Stimulated activated CD8-positive, alpha-beta memory T cell treated with anti-CD3 and anti-CD28 coated beads, Interleukin-7, amount 100 ng/mL, for 1 hour (primary cell): ENCODE measurements around the gene POU2F2.

Experiments
- DNase-seq, 2 donors: peaks; one replicate each; pipeline ENCODE4 v3.0.0-alpha.2; 2020; ENCODE audit warnings: low read depth in 2 of 2

Gene POU2F2

GRCh38 chr19:42125536-42125935 lies 6.7 kb downstream of the POU2F2 start:
- no peak for DNase-seq

GRCh38 chr19:42124386-42124901 lies 7.8 kb downstream of the POU2F2 start:
- no peak for DNase-seq

GRCh38 chr19:42123765-42124164 lies 8.5 kb downstream of the POU2F2 start:
- no peak for DNase-seq

- DNase-seq, result peak; percentile 20 to 31
These were observed 9.3 kb downstream of the POU2F2 start for GRCh38 chr19:42122691-42123607.

- DNase-seq, result peak; percentile 50 to 56
These were observed 10.6 kb downstream of the POU2F2 start for GRCh38 chr19:42121656-42122069.

GRCh38 chr19:42121036-42121621 lies 11.1 kb downstream of the POU2F2 start:
- DNase-seq, result no peak

- no peak for DNase-seq
These were observed 11.8 kb downstream of the POU2F2 start for GRCh38 chr19:42120276-42120980.

GRCh38 chr19:42117076-42117475 lies 15.2 kb downstream of the POU2F2 start:
- no peak for DNase-seq

- no peak for DNase-seq
These were observed 15.8 kb downstream of the POU2F2 start for GRCh38 chr19:42116308-42117075.

- DNase-seq, result no peak
These were observed 16.5 kb downstream of the POU2F2 start for GRCh38 chr19:42115705-42116104.

- DNase-seq, result no peak
These were observed 17.0 kb downstream of the POU2F2 start for GRCh38 chr19:42115219-42115618.

- DNase-seq, result no peak
These were observed 17.8 kb downstream of the POU2F2 start for GRCh38 chr19:42114412-42114811.

- no peak for DNase-seq
These were observed 18.5 kb downstream of the POU2F2 start for GRCh38 chr19:42113641-42114348.

- DNase-seq, result no peak
These were observed 20.4 kb downstream of the POU2F2 start for GRCh38 chr19:42111811-42112210.

- DNase-seq, result no peak
These were observed 20.9 kb downstream of the POU2F2 start for GRCh38 chr19:42111384-42111783.

GRCh38 chr19:42110658-42111057 lies 21.6 kb downstream of the POU2F2 start:
- DNase-seq, result no peak

- DNase-seq, result no peak
These were observed 22.4 kb downstream of the POU2F2 start for GRCh38 chr19:42109896-42110295.

GRCh38 chr19:42108527-42109389 lies 23.5 kb downstream of the POU2F2 start:
- peak; percentile 74 to 85 for DNase-seq

- DNase-seq, result no peak
These were observed 26.9 kb downstream of the POU2F2 start for GRCh38 chr19:42105368-42105767.

- DNase-seq, result no peak
These were observed 29.4 kb downstream of the POU2F2 start for GRCh38 chr19:42102877-42103276.
